IMR-90 (cell line): ENCODE measurements around the gene ARHGAP19. TPM values are rescaled to one million over a fixed set of nuclear protein-coding genes. Genes with fewer than 3 reads are reported as not detected.

Source experiments
- ATAC-seq: fragments of 200-7000 bp; cut with Tn5 transposase; 2 replicates; pipeline ENCODE4 v1.9.1; 2020; ENCODE audit warnings: low read depth, mild to moderate bottlenecking, moderate library complexity
- BruUV-seq: library from RNA; stranded (reverse); fragments of 400-500 nt; replicated peaks from 2 replicates; lab custom pipeline; 2021; lab: Mats Ljungman, UMichigan
- CTCF ChIA-PET: fragments of 300-600 bp; formaldehyde crosslinking; extraction: SDS; loops from one replicate; lab custom pipeline; 2021; ENCODE audit warnings: antibody characterized with exemption; lab: Yijun Ruan, JAX
- POLR2A ChIA-PET: fragments of 300-600 bp; sonication (Branson Sonifier 250); formaldehyde crosslinking; loops from one replicate; lab custom pipeline; 2022; ENCODE audit warnings: antibody characterized with exemption; ENCODE audit not compliant: unreplicated experiment; lab: Charles Lee
- DNase-seq: peaks from one replicate; pipeline ENCODE4 v3.0.0; 2013
- H2AFZ ChIP-seq: replicated peaks from 2 replicates; pipeline ENCODE3; 2013; ENCODE audit warnings: low read length, mild to moderate bottlenecking; ENCODE audit not compliant: poor library complexity
- H2AK5ac ChIP-seq: 2 replicates; pipeline ENCODE4 v1.6.1; 2013; ENCODE audit warnings: low read depth, low read length, inconsistent platforms
- H2AK9ac ChIP-seq: replicated peaks from 2 replicates; pipeline ENCODE3; 2013; ENCODE audit warnings: mild to moderate bottlenecking, low read depth, low read length, moderate library complexity; ENCODE audit not compliant: poor library complexity
- H2BK120ac ChIP-seq: 2 replicates; pipeline ENCODE4 v1.6.1; 2013; ENCODE audit warnings: low read depth, low read length, inconsistent platforms
- H2BK15ac ChIP-seq: 3 replicates; pipeline ENCODE4 v1.6.1; 2013; ENCODE audit warnings: low read depth, low read length, inconsistent platforms
- H2BK20ac ChIP-seq: 2 replicates; pipeline ENCODE4 v1.6.1; 2013; ENCODE audit warnings: low read depth, mild to moderate bottlenecking, inconsistent platforms, low read length, moderate library complexity
- H2BK5ac ChIP-seq: 2 replicates; pipeline ENCODE4 v1.6.1; 2013; ENCODE audit warnings: mild to moderate bottlenecking, low read depth, low read length, inconsistent platforms; ENCODE audit not compliant: poor library complexity, severe bottlenecking
- H3K14ac ChIP-seq: replicated peaks from 2 replicates; pipeline ENCODE4 v1.6.1; 2013; ENCODE audit warnings: low read depth, low read length, inconsistent platforms
- H3K18ac ChIP-seq: 2 replicates; pipeline ENCODE4 v1.6.1; 2013; ENCODE audit warnings: low read depth, low read length, control low read depth
- H3K23ac ChIP-seq: 2 replicates; pipeline ENCODE4 v1.6.1; 2013; ENCODE audit warnings: low read depth, low read length, inconsistent platforms
- H3K27ac ChIP-seq: 2 replicates; pipeline ENCODE4 v1.5.1; 2013; ENCODE audit warnings: mild to moderate bottlenecking, control low read depth, low read length; ENCODE audit not compliant: insufficient read depth
- H3K27me3 ChIP-seq: 2 replicates; pipeline ENCODE4 v1.6.1; 2013; ENCODE audit warnings: low read length; ENCODE audit not compliant: control insufficient read depth, insufficient read depth
- H3K36me3 ChIP-seq: 2 replicates; pipeline ENCODE4 v1.6.1; 2013; ENCODE audit warnings: low read length, mixed read lengths; ENCODE audit not compliant: control insufficient read depth, insufficient read depth
- H3K4ac ChIP-seq: 2 replicates; pipeline ENCODE4 v1.6.1; 2013; ENCODE audit warnings: low read depth, low read length, inconsistent platforms
- H3K4me1 ChIP-seq: 2 replicates; pipeline ENCODE4 v1.6.1; 2013; ENCODE audit warnings: low read length, mixed read lengths; ENCODE audit not compliant: control insufficient read depth, insufficient read depth
- H3K4me2 ChIP-seq: 2 replicates; pipeline ENCODE4 v1.6.1; 2013; ENCODE audit warnings: low read depth, mild to moderate bottlenecking, control low read depth, low read length, moderate library complexity
- H3K4me3 ChIP-seq: 2 replicates; pipeline ENCODE4 v1.5.1; 2013; ENCODE audit warnings: low read depth, mild to moderate bottlenecking, control low read depth, low read length, moderate library complexity; ENCODE audit not compliant: insufficient read depth
- H3K56ac ChIP-seq: 2 replicates; pipeline ENCODE4 v1.6.1; 2013; ENCODE audit warnings: low read length, inconsistent platforms; ENCODE audit not compliant: insufficient read depth; ENCODE audit errors: extremely low read depth
- H3K79me1 ChIP-seq, 2 experiments: 2 replicates each; pipeline ENCODE4 v1.6.1; 2013; ENCODE audit warnings: low read length in 2 of 2, inconsistent platforms in 1 of 2, low read depth in 1 of 2
- H3K9ac ChIP-seq: 2 replicates; pipeline ENCODE4 v1.6.1; 2013; ENCODE audit warnings: low read depth, low read length, control low read depth
- H3K9me1 ChIP-seq: 2 replicates; pipeline ENCODE4 v1.6.1; 2013; ENCODE audit warnings: low read length, inconsistent platforms; ENCODE audit not compliant: insufficient read depth
- H3K9me3 ChIP-seq: 2 replicates; pipeline ENCODE4 v1.6.1; 2013; ENCODE audit warnings: low read length; ENCODE audit not compliant: control insufficient read depth, insufficient read depth
- H4K20me1 ChIP-seq: 2 replicates; pipeline ENCODE4 v1.6.1; 2013; ENCODE audit warnings: low read length, inconsistent platforms; ENCODE audit not compliant: insufficient read depth
- H4K5ac ChIP-seq: 2 replicates; pipeline ENCODE4 v1.6.1; 2013; ENCODE audit warnings: mild to moderate bottlenecking, low read depth, low read length, control low read depth
- H4K8ac ChIP-seq, 2 experiments: 2 replicates each; pipeline ENCODE4 v1.6.1; 2013; ENCODE audit warnings: low read depth in 2 of 2, low read length in 2 of 2, control low read depth in 1 of 2, inconsistent platforms in 1 of 2
- H4K91ac ChIP-seq: 2 replicates; pipeline ENCODE4 v1.6.1; 2013; ENCODE audit warnings: low read depth, low read length, inconsistent platforms; ENCODE audit not compliant: insufficient read depth
- BHLHE40 ChIP-seq: fragments of 150-350 bp; IDR thresholded peaks from 2 replicates; pipeline ENCODE4 v1.6.1; 2016; ENCODE audit warnings: mild to moderate bottlenecking, low read depth, low read length
- CEBPB ChIP-seq: IDR thresholded peaks from 2 replicates; pipeline ENCODE4 v1.6.1; 2012; ENCODE audit warnings: low read depth, low read length, improper control_type of control experiment
- CHD1 ChIP-seq: IDR thresholded peaks from 2 replicates; pipeline ENCODE4 v1.6.1; 2012; ENCODE audit warnings: low read depth, low read length, improper control_type of control experiment
- FOS ChIP-seq: fragments of 150-350 bp; IDR thresholded peaks from 2 replicates; pipeline ENCODE4 v1.6.1; 2016; ENCODE audit warnings: low read depth, low read length
- MAFK ChIP-seq: IDR thresholded peaks from 2 replicates; pipeline ENCODE4 v1.6.1; 2012; ENCODE audit warnings: low read depth, low read length, improper control_type of control experiment
- MAZ ChIP-seq: IDR thresholded peaks from 2 replicates; pipeline ENCODE4 v1.6.1; 2012; ENCODE audit warnings: low read depth, mild to moderate bottlenecking, low read length, improper control_type of control experiment, moderate library complexity, borderline replicate concordance
- MXI1 ChIP-seq: IDR thresholded peaks from 2 replicates; pipeline ENCODE4 v1.6.1; 2012; ENCODE audit warnings: low read depth, mild to moderate bottlenecking, low read length, moderate library complexity, borderline replicate concordance
- NFE2L2 ChIP-seq: fragments of 150-350 bp; IDR thresholded peaks from 2 replicates; pipeline ENCODE4 v1.6.1; 2016; ENCODE audit warnings: low read depth, mild to moderate bottlenecking, low read length
- POLR2A ChIP-seq: IDR thresholded peaks from 2 replicates; pipeline ENCODE4 v1.6.1; 2012; ENCODE audit warnings: mild to moderate bottlenecking, low read depth, low read length
- RAD21 ChIP-seq: IDR thresholded peaks from 2 replicates; pipeline ENCODE4 v1.6.1; 2012; ENCODE audit warnings: low read length, improper control_type of control experiment
- RCOR1 ChIP-seq: IDR thresholded peaks from 2 replicates; pipeline ENCODE4 v1.6.1; 2012; ENCODE audit warnings: mild to moderate bottlenecking, low read length, improper control_type of control experiment; ENCODE audit not compliant: insufficient replicate concordance
- RFX5 ChIP-seq: IDR thresholded peaks from 2 replicates; pipeline ENCODE4 v1.8.0; 2012; ENCODE audit warnings: low read depth, mild to moderate bottlenecking, low read length, moderate library complexity
- SMC3 ChIP-seq: fragments of 150-350 bp; IDR thresholded peaks from 2 replicates; pipeline ENCODE4 v1.6.1; 2016; ENCODE audit warnings: low read depth, mild to moderate bottlenecking, antibody characterized with exemption, low read length, moderate library complexity
- USF2 ChIP-seq: fragments of 150-350 bp; IDR thresholded peaks from 2 replicates; pipeline ENCODE4 v1.6.1; 2017; ENCODE audit warnings: mild to moderate bottlenecking, antibody characterized with exemption, low read length, low read depth
- WGBS, 2 experiments: methylation state at CpG; one replicate each; pipeline versions ENCODE4 v1.1.5 to v1.1.7; 2013; ENCODE audit warnings: missing lambda C conversion rate in 2 of 2; ENCODE audit not compliant: insufficient read length in 1 of 2; ENCODE audit errors: extremely low coverage in 2 of 2; 5-methylcytosine and 5-hydroxymethylcytosine counted together
- dilution Hi-C: fragments of 300-500 bp; cut with HindIII; formaldehyde crosslinking; loops from one replicate; pipeline ENCODE4 v1.14.3; 2018; ENCODE audit warnings: low sequenced_read_pairs; ENCODE audit not compliant: unreplicated experiment
- in situ Hi-C: fragments of 300-500 bp; cut with MboI; formaldehyde crosslinking; loops from 3 replicates; pipeline ENCODE4 v1.14.3; 2019; ENCODE audit warnings: low sequenced_read_pairs, inconsistent platforms, mixed read lengths
- intact Hi-C: fragments of 100-400 bp; cut with micrococcal nuclease; formaldehyde crosslinking; loops from 2 replicates; pipeline ENCODE4 v1.10.0; 2022
- polyA plus RNA-seq, 3 experiments: library from polyadenylated mRNA; depleted of rRNA; stranded (reverse); fragments of >200 nt; gene quantifications; 2 replicates each; pipeline ENCODE4 v1.2.3, GENCODE V29; 2012; ENCODE audit warnings: low replicate concordance in 1 of 3
- total RNA-seq: library from RNA; depleted of rRNA; stranded (reverse); fragments of >200 nt; gene quantifications from 2 replicates; pipeline ENCODE4 v1.2.3, GENCODE V29; 2012
- TF ChIP-seq, protein P1 (sequence below): fragments of 150-350 bp; IDR thresholded peaks from 2 replicates; pipeline ENCODE4 v1.6.1; 2016; ENCODE audit warnings: low read depth, mild to moderate bottlenecking, low read length, moderate library complexity, borderline replicate concordance
- TF ChIP-seq, protein P2 (sequence below): conservative IDR thresholded peaks from 2 replicates; pipeline ENCODE4 v1.5.1; 2012; ENCODE audit warnings: mild to moderate bottlenecking, low read depth, low read length, improper control_type of control experiment

Gene ARHGAP19
- total and polyA plus RNA-seq, 2 of the 4 experiments (the other 2 are of a cell fraction), result 6.3 to 7.0 TPM

GRCh38 chr10:97179311-97179710 lies 113.1 kb downstream of the ARHGAP19 start:
- H3K9ac ChIP-seq, result no peak overlapping the region
- H3K9me3 ChIP-seq, result no peaks in the 10 kb centered on the region
- ChIA-PET POLR2A (no interaction called here), CTCF (no interaction called here)
- H3K36me3 ChIP-seq, result no peaks in the 10 kb centered on the region
- peaks cover 71% of the 10 kb centered on the region for H3K27me3 ChIP-seq
- no peak overlapping the region for H4K91ac ChIP-seq
- H3K4me2 ChIP-seq, result no peak overlapping the region
- dilution Hi-C loops (no loop called here), intact Hi-C loops (no loop called here), in situ Hi-C loops (no loop called here)
- no peaks in the 10 kb centered on the region for H4K20me1 ChIP-seq
- no peak overlapping the region for H4K8ac ChIP-seq
- H2AFZ ChIP-seq, result no peak overlapping the region
- WGBS, 2 experiments, result no CpG with 5 or more reads among the region's 6 CpGs
- ATAC-seq (no peak), DNase-seq (no peak)
- no peak overlapping the region for H3K56ac ChIP-seq
- no peak overlapping the region for H2BK15ac ChIP-seq
- H3K4me3 ChIP-seq, result no peak overlapping the region
- H2BK120ac ChIP-seq, result no peak overlapping the region
- H3K23ac ChIP-seq, result no peak overlapping the region
- TF ChIP-seq, protein P1, sequence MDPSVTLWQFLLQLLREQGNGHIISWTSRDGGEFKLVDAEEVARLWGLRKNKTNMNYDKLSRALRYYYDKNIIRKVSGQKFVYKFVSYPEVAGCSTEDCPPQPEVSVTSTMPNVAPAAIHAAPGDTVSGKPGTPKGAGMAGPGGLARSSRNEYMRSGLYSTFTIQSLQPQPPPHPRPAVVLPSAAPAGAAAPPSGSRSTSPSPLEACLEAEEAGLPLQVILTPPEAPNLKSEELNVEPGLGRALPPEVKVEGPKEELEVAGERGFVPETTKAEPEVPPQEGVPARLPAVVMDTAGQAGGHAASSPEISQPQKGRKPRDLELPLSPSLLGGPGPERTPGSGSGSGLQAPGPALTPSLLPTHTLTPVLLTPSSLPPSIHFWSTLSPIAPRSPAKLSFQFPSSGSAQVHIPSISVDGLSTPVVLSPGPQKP, result no peak
- no peak for TF ChIP-seq FOS
- TF ChIP-seq, protein P2, sequence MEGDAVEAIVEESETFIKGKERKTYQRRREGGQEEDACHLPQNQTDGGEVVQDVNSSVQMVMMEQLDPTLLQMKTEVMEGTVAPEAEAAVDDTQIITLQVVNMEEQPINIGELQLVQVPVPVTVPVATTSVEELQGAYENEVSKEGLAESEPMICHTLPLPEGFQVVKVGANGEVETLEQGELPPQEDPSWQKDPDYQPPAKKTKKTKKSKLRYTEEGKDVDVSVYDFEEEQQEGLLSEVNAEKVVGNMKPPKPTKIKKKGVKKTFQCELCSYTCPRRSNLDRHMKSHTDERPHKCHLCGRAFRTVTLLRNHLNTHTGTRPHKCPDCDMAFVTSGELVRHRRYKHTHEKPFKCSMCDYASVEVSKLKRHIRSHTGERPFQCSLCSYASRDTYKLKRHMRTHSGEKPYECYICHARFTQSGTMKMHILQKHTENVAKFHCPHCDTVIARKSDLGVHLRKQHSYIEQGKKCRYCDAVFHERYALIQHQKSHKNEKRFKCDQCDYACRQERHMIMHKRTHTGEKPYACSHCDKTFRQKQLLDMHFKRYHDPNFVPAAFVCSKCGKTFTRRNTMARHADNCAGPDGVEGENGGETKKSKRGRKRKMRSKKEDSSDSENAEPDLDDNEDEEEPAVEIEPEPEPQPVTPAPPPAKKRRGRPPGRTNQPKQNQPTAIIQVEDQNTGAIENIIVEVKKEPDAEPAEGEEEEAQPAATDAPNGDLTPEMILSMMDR, result no peak
- no peak for TF ChIP-seq NFE2L2
- TF ChIP-seq SMC3, result no peak
- no peak for TF ChIP-seq CHD1
- TF ChIP-seq RAD21, result no peak
- TF ChIP-seq MAZ, result no peak
- no peak for TF ChIP-seq RFX5
- no peak for TF ChIP-seq MAFK
- TF ChIP-seq MXI1, result no peak
- TF ChIP-seq POLR2A, result no peak
- TF ChIP-seq USF2, result no peak
- no peak for TF ChIP-seq BHLHE40
- TF ChIP-seq CEBPB, result no peak
- no peak for TF ChIP-seq RCOR1
- H2AK5ac ChIP-seq, result no peak overlapping the region
- H3K18ac ChIP-seq, result no peak overlapping the region
- no peak overlapping the region for H2AK9ac ChIP-seq
- no peak overlapping the region for H2BK20ac ChIP-seq
- no TSS peak for BruUV-seq
- H3K14ac ChIP-seq, result no peak overlapping the region
- no peak overlapping the region for H3K4ac ChIP-seq
- no peaks in the 10 kb centered on the region for H3K79me1 ChIP-seq
- H4K5ac ChIP-seq, result no peak overlapping the region
- H3K9me1 ChIP-seq, result no peaks in the 10 kb centered on the region
- no peak overlapping the region for H3K27ac ChIP-seq
- no peaks in the 10 kb centered on the region for H3K4me1 ChIP-seq
- H2BK5ac ChIP-seq, result no peak overlapping the region
